GM19239 (cell line): ENCODE measurements around the gene UPF1.
"Not testable (repeated sequence)": the region's sequence is repeated elsewhere in the genome, so short reads cannot be mapped to it uniquely, and the experiment has no call there.

ENCODE experiments used
- DNase-seq: peaks from one replicate; pipeline ENCODE4 v3.0.0; 2011; ENCODE audit warnings: low spot score; ENCODE audit not compliant: insufficient read length
- FAIRE-seq: peaks from 2 replicates; lab custom pipeline; 2011; peaks lifted over from hg19 to GRCh38; lab: Jason Lieb, UNC

UPF1 gene

GRCh38 chr19:18906605-18907519, 75.1 kb downstream of the UPF1 start:
- no peak for DNase-seq
- FAIRE-seq: no peak

DNA sequence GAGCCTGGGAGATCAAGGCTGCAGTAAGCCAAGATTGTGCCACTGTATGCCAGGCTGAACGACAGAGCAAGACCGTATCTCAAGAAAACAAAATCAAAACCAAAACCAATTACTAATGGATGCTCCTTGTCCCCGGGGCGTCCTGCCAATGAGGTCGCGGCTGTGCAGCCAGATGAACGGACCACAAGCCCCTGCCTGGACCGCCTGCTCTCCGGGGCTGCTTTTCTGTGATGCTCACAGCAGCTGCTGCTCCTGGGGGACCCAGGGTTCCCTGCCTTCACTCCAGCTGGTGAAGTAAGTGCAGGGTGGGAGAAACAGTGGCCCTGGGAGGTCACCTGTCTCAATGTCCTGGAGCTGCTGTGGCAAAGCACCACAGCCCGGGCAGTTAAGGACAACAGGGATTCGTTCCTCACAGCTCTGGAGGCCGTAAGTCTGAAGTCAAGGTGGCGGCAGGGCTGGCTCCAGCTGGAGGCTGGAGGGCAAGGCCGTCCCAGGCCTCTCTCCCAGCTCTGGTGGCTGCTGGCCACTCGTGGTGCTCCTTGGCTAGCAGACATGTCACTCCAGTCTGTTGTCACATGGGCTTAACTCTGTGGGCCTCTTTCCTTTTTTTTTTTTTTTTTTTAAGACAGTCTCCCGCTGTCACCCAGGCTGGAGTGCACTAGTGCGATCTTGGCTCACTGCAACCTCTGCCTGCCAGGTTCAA, 77.3 kb downstream of the UPF1 start:
- no peak for DNase-seq
- no peak for FAIRE-seq

GRCh38 chr19:18910010-18910409, 78.3 kb downstream of the UPF1 start:
- FAIRE-seq: no peak
- no peak for DNase-seq

GRCh38 chr19:18910801-18911436, 79.2 kb downstream of the UPF1 start:
- FAIRE-seq: no peak
- no peak for DNase-seq

- FAIRE-seq (no peak), DNase-seq (no peak)
Observed at GRCh38 chr19:18912933-18913332, 81.2 kb downstream of the UPF1 start.

DNA sequence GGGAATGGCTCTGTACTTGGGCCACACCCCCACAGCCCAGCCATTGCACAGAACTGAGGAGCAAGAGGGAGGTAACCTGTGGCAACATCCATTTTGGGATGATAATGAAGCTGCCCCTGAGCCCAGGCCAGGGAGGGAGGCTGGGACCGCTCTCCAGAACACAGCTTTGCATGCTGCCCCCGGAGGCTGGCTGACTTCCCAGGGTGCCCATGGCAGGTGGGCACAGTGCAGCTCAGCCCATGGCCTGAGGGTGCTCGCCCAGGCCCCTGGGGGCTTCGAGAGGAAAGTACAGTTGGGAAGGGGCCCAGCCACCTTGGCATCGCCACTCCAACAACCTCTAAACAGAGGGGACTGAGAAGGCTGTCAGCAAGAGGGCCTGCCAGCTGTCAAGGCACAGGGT, 81.7 kb downstream of the UPF1 start:
- FAIRE-seq: no peak
- no peak for DNase-seq

DNA sequence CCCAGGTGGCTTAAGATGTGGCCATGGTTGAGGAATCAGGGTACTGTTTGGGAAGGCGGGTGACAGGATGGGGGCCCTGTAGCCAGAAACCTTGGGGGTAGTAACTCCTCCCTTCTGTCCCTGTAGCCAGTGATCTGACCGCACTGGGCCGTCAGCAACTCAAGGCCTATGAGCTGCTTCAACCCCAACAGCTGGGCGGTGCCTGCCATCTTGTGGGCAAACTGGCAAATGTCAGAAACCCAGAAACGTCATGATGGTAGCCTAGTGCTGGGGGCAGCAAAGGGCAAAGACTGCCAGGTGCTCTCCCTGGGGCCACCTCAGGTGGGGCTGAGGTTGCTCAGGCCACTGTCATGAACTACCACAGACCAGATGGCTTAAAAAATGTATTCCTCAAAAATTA, 83.9 kb downstream of the UPF1 start:
- no peak for FAIRE-seq
- DNase-seq: no peak

GRCh38 chr19:18917593-18917992, 85.8 kb downstream of the UPF1 start:
- FAIRE-seq: not testable (repeated sequence)

More at GRCh38 chr19:18917593-18917992, 85.8 kb downstream of the UPF1 start:
- DNase-seq: not testable (repeated sequence)
